HEK293 (cell line): ENCODE measurements around the gene TMEM181.

Experiments
- BCL11B ChIP-seq: fragments of 450-650 bp; formaldehyde crosslinking; IDR thresholded peaks from 2 replicates; pipeline ENCODE4 v1.5.1; 2016; ENCODE audit warnings: low read depth, missing biosample characterization, missing genetic modification characterization
- FEZF1 ChIP-seq: fragments of 450-650 bp; formaldehyde crosslinking; IDR thresholded peaks from 2 replicates; pipeline ENCODE4 v1.5.1; 2016; ENCODE audit warnings: missing biosample characterization, missing genetic modification characterization
- HOXA7 ChIP-seq: sonication (generic); formaldehyde crosslinking; IDR thresholded peaks from 2 replicates; pipeline ENCODE4 v1.8.1; 2022; ENCODE audit warnings: missing genetic modification reagents, borderline replicate concordance
- MEIS1 ChIP-seq: sonication (generic); formaldehyde crosslinking; IDR thresholded peaks from 2 replicates; pipeline ENCODE4 v1.8.1; 2022; ENCODE audit warnings: missing genetic modification reagents, mild to moderate bottlenecking, borderline replicate concordance
- OSR2 ChIP-seq: fragments of 450-650 bp; formaldehyde crosslinking; IDR thresholded peaks from 2 replicates; pipeline ENCODE4 v1.5.1; 2016; ENCODE audit warnings: missing biosample characterization, missing genetic modification characterization
- SETDB1 ChIP-seq: IDR thresholded peaks from one replicate; pipeline ENCODE4 v1.6.1; 2017; ENCODE audit warnings: mild to moderate bottlenecking, low read length, moderate library complexity, mixed read lengths; ENCODE audit not compliant: insufficient read length
- ZFP37 ChIP-seq: fragments of 450-650 bp; formaldehyde crosslinking; IDR thresholded peaks from 2 replicates; pipeline ENCODE4 v1.5.1; 2016; ENCODE audit warnings: missing biosample characterization, missing genetic modification characterization
- ZNF239 ChIP-seq: fragments of 450-650 bp; formaldehyde crosslinking; IDR thresholded peaks from 2 replicates; pipeline ENCODE4 v1.5.1; 2016; ENCODE audit warnings: missing biosample characterization, missing genetic modification characterization
- ZNF274 ChIP-seq, 2 experiments: fragments of 200-500 bp in 1 of 2; fragments of 450-650 bp in 1 of 2; sonication (Bioruptor generic) in 1 of 2; formaldehyde crosslinking in 1 of 2; IDR thresholded peaks; 2 replicates each; pipeline versions ENCODE4 v1.5.1 to v1.6.1; 2014 to 2016; ENCODE audit warnings: borderline replicate concordance in 1 of 2, inconsistent platforms in 1 of 2, low read length in 1 of 2, missing biosample characterization in 1 of 2, missing genetic modification characterization in 1 of 2
- ZNF350 ChIP-seq: fragments of 450-650 bp; formaldehyde crosslinking; IDR thresholded peaks from 2 replicates; pipeline ENCODE4 v1.5.0; 2017; ENCODE audit warnings: missing biosample characterization, mild to moderate bottlenecking, missing genetic modification characterization
- ZNF621 ChIP-seq: fragments of 450-650 bp; formaldehyde crosslinking; IDR thresholded peaks from 2 replicates; pipeline ENCODE4 v1.5.1; 2017; ENCODE audit warnings: missing biosample characterization, missing genetic modification characterization
- TF ChIP-seq, protein P1 (sequence below): fragments of 450-650 bp; formaldehyde crosslinking; IDR thresholded peaks from 2 replicates; pipeline ENCODE4 v1.5.1; 2016; ENCODE audit warnings: missing biosample characterization, missing genetic modification characterization
- TF ChIP-seq, protein P2 (sequence below): fragments of 450-650 bp; formaldehyde crosslinking; IDR thresholded peaks from 2 replicates; pipeline ENCODE4 v1.5.1; 2016; ENCODE audit warnings: missing biosample characterization, missing genetic modification characterization
- TF ChIP-seq, protein P3 (sequence below): fragments of 450-650 bp; formaldehyde crosslinking; IDR thresholded peaks from 2 replicates; pipeline ENCODE4 v1.5.1; 2016; ENCODE audit warnings: missing biosample characterization, missing genetic modification characterization

DNA sequence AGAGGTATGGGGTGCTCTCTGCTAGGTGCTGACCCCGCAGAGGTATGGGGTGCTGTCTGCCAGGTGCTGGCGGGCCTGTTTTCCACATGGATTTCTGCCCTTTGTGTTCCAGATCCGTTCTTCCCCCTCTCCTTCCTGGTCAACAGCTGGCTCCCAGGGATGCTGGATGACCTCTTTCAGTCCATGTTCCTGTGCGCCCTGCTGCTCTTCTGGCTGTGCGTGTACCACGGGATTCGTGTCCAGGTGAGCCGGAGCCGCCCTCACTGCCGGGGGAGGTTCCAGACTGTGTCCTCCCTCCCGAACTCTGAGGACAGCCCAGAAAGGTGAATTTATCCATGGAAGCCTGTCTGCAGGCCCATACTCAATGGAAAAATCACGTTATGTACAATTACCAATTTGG, 48.3 kb downstream of the TMEM181 start:
- TF ChIP-seq ZNF350 (tag by site-specific recombination) = no peak
- TF ChIP-seq ZFP37 (tag by site-specific recombination) = no peak
- TF ChIP-seq, protein P1, sequence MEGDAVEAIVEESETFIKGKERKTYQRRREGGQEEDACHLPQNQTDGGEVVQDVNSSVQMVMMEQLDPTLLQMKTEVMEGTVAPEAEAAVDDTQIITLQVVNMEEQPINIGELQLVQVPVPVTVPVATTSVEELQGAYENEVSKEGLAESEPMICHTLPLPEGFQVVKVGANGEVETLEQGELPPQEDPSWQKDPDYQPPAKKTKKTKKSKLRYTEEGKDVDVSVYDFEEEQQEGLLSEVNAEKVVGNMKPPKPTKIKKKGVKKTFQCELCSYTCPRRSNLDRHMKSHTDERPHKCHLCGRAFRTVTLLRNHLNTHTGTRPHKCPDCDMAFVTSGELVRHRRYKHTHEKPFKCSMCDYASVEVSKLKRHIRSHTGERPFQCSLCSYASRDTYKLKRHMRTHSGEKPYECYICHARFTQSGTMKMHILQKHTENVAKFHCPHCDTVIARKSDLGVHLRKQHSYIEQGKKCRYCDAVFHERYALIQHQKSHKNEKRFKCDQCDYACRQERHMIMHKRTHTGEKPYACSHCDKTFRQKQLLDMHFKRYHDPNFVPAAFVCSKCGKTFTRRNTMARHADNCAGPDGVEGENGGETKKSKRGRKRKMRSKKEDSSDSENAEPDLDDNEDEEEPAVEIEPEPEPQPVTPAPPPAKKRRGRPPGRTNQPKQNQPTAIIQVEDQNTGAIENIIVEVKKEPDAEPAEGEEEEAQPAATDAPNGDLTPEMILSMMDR = no peak
- no peak for TF ChIP-seq SETDB1
- TF ChIP-seq, protein P2, sequence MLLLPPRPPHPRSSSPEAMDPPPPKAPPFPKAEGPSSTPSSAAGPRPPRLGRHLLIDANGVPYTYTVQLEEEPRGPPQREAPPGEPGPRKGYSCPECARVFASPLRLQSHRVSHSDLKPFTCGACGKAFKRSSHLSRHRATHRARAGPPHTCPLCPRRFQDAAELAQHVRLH (tag by site-specific recombination) = no peak
- TF ChIP-seq HOXA7 (CRISPR knock-in tag) = no peak
- no peak for TF ChIP-seq OSR2 (tag by site-specific recombination)
- no peak for TF ChIP-seq ZNF239
- TF ChIP-seq MEIS1 (CRISPR knock-in tag) = no peak
- TF ChIP-seq BCL11B (tag by site-specific recombination) = no peak
- TF ChIP-seq ZNF621 (tag by site-specific recombination) = no peak
- no peak for TF ChIP-seq FEZF1 (tag by site-specific recombination)
- TF ChIP-seq, protein P3, sequence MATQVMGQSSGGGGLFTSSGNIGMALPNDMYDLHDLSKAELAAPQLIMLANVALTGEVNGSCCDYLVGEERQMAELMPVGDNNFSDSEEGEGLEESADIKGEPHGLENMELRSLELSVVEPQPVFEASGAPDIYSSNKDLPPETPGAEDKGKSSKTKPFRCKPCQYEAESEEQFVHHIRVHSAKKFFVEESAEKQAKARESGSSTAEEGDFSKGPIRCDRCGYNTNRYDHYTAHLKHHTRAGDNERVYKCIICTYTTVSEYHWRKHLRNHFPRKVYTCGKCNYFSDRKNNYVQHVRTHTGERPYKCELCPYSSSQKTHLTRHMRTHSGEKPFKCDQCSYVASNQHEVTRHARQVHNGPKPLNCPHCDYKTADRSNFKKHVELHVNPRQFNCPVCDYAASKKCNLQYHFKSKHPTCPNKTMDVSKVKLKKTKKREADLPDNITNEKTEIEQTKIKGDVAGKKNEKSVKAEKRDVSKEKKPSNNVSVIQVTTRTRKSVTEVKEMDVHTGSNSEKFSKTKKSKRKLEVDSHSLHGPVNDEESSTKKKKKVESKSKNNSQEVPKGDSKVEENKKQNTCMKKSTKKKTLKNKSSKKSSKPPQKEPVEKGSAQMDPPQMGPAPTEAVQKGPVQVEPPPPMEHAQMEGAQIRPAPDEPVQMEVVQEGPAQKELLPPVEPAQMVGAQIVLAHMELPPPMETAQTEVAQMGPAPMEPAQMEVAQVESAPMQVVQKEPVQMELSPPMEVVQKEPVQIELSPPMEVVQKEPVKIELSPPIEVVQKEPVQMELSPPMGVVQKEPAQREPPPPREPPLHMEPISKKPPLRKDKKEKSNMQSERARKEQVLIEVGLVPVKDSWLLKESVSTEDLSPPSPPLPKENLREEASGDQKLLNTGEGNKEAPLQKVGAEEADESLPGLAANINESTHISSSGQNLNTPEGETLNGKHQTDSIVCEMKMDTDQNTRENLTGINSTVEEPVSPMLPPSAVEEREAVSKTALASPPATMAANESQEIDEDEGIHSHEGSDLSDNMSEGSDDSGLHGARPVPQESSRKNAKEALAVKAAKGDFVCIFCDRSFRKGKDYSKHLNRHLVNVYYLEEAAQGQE (tag by site-specific recombination) = no peak
- no peak for TF ChIP-seq ZNF274 (IDR thresholded peaks at IDR 0.05; ENCODE audit: low read length)
- TF ChIP-seq ZNF274 (tag by site-specific recombination; IDR thresholded peaks at IDR 0.05; ENCODE audit: borderline replicate concordance) = no peak
